GM19035 (cell line): Measurements from ENCODE around the gene B3GNT2.
"Not testable (repeated sequence)": the region's sequence is repeated elsewhere in the genome, so short reads cannot be mapped to it uniquely, and the experiment has no call there.

Source experiments
- ATAC-seq: cut with Tn5 transposase; IDR thresholded peaks from one replicate; pipeline ENCODE4 v1.9.1; 2021; ENCODE audit not compliant: unreplicated experiment

Gene B3GNT2

DNA sequence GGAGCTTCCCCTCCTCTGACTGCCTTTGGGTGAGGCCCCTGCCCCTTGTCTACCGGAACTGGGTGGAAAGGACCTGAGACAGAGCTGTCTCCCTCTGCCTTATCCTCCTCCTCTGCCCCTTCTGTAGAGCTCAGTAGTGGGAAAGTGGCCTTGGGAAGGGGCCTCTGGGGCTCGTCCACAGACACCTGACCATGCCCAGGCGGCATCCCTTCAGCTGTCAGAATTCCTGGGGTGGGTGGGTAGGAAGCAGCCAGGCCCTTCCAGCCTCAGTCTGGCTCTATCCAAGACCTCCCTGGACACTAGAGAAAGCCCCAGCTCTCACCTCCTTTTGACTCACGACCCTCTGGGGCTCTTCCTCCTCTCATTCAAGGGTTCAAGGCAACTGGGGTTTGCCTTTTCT lies 35.6 kb downstream of the B3GNT2 start:
- no peak for ATAC-seq

DNA sequence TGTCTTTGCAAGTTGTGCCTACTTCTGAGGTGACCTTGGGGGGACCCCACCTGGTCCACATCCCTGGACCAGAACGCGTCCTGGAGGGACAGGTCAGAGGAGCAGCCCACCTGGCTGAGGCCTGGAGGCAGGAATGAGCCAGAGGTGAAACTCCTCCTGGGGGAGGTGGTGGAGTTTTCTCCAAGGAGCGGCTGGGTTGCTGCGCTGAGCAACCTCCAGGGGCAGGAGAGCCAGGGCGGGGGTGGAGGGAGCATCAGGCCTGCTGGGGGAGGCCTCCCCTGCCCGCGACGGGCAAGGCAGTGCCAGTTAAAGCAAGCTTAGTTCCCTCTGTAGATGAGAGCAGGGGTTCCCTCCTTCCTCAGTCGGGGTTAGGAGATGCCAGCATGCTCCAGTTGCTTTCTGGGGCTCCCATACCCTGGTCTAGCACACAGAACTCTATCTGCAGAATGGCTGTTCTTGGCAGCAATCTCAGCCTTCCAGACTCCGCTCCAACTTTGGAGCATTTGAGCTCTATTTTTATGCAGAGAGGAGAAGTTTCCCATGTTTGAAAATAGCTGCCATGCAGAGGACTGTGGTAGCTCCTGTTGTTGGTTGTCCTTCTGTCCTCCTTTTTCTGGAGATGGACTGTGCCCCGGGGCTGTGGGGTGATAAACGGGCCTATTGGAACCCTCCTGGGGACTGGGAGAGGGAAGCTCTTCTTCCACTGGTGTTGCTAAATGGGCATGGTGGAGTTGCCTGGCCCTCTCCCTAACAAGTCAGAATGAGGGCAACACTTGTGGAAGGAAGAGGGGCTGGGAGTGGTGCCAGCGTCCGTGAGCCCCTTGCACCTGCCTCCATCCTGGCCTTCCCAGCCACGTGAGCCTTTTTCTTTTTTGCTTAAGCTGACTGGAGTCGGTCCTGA lies 39.1 kb downstream of the B3GNT2 start:
- ATAC-seq = no peak

DNA sequence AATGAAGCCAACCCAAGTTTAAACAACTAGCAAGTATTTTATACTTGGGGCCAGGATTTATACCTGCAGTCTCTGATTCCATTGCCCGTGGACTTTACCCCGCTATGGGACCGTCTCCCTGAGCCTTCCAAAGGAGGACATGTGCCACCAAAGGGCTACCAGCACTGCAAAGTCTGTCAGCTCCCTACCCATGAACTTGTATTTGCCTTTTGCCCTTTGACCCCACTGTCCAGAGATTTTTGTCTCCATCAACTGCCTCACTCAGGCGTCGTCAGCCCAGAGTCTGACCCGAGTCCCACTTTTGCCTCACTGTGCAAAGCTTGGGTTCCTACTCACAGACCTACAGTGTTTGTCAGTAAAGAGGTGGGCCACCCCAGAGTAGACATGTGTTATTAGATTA lies 40.6 kb downstream of the B3GNT2 start:
- no peak for ATAC-seq

DNA sequence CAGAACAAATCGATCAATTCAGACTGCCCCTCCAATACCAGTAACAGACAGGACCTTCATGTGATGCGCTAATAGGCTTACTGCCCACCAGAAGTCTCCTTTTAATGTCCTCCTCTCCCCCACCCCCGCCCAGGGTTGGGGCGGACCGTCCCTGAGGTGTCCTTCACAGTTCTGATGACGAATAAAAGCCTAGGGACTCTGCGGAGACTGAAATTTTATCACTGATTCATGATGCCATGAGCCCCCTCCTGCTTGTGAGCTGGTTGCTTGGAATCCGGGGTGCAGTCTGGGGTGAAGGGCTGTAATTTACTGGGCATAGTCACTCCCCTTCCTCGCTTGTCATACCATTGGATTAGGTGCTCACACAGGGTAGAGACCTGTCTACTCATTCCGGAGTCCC lies 42.3 kb downstream of the B3GNT2 start:
- ATAC-seq = no peak

DNA sequence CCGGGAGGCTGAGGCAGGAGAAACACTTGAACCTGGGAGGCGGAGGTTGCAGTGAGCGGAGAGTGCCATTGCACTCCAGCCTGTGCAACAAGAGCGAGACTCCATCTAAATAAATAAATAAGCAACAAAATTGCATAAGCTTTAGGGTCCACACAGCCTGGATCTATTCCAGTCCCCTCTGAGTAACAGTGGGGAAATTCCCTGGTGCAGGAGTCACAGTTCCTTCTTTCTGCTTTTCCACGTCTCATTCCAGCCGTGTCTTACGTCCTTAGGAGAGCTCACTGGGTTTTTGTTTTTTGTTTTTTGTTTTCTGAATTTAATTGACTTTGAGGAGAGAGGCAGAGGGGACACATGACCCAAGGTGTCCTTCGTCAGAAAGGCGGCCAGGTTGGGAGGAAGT lies 44.6 kb downstream of the B3GNT2 start:
- ATAC-seq = no peak

DNA sequence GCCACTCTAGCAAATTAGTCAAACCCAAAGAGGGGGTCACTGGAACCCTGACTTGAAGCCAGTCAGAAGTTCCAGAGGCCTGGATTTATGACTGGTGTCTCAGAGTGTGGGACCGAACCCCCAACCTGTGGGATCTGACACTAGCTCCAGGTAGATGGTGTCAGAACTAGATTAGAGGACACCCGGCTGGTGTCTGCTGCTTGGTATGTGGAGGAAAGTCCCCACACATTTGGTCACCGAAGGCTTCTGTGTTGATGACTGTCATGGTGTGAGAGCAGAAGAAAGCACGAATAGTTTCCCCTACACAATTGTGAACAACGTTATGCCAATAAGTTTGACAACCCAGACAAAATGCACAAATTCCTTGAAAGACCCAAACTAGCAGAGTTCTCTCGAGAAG lies 48.1 kb downstream of the B3GNT2 start:
- no peak for ATAC-seq

DNA sequence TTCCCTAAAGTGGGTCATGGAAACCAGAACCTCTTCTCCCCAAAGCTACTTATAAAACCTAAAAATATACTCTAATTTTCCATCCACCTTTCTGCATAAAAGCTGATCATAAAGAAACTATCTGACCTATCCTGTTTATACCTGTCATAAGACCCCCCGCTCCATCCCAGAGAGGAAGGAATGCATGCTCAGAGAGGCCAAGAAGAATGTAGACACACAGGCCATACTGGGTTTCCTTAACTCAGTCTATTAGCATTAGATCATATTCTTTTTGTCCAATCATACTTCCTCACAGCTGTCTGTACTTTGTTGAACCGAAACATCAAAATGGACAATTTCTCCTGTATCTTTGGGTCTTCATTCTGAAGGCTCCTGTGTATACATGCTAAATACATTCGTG lies 52.3 kb downstream of the B3GNT2 start:
- ATAC-seq = no peak

DNA sequence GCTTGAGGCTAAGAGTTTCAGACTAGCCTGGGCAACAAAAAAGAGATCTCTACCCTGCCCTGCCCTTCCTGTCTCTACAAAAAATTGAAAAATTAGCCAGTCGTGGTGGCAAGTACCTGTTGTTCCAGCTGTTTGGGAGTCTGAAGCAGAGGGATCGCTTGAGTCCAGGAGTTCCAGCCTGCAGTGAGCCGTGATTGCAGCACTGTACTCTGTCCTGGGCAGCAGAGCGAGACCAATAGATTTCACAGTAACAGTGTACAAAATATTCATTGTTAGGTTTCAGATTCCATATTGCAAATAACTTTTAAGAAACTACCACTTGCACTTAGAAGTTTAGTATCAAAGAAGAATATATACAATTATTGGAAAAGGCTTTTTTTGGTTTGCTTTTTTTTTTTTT lies 54.3 kb downstream of the B3GNT2 start:
- ATAC-seq = no peak

DNA sequence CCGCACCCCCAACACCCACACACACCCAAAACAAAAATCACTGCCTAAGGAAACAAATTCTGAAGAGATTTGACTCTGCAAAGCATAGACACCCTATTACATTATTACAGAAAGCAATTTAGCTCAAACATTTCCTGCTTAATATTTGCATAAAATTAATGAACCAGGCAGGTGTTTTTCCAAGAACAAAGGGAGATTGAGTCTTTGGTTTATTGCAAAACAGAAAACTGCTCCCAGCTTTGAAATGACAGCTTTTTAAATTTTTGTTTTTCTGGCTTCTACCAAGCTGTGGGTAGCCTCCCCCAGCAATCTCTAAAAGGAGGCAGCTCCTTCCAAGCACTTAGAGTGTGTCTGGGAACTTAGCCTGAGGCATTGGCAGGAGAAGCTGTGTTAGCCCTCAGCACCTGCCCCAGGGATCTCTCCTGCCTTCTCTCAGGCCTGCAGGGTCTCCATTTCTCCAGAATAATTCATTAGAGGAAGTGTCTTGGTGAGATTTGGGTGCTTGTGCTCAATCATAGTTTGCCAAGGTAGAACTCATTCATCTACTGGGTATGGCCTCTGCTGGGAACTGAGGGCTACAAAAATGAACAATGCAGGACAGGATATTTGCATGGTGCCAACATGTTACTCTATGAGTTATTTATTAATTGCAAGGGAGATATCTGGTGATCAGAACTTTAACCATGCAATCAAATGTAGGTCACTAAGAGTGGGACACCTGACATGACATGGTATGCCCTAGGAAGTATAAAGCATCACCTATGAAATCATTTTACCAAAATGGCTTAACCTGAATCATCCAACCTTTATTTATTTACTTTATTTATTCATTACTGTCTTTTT lies 58.7 kb downstream of the B3GNT2 start:
- ATAC-seq = no peak

DNA sequence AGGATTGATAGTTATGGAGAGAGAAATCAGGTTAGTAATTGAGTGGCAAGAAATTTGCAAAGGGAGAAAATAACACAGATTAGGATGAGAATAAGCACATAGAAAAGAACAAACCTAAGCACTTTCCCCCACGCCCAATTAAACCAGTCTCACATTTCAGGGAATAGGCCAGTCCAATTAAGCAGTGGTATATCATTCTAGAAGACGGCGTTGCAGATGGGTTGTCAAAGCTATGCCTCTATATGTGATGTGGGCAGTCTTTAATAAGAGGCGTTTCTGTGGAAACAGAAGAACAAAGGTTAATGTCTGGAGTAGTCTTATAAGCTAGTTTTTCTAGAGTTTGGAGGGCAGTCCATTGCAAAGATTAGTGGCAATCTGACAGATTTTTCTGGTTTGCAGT lies 61.6 kb downstream of the B3GNT2 start:
- no peak for ATAC-seq

DNA sequence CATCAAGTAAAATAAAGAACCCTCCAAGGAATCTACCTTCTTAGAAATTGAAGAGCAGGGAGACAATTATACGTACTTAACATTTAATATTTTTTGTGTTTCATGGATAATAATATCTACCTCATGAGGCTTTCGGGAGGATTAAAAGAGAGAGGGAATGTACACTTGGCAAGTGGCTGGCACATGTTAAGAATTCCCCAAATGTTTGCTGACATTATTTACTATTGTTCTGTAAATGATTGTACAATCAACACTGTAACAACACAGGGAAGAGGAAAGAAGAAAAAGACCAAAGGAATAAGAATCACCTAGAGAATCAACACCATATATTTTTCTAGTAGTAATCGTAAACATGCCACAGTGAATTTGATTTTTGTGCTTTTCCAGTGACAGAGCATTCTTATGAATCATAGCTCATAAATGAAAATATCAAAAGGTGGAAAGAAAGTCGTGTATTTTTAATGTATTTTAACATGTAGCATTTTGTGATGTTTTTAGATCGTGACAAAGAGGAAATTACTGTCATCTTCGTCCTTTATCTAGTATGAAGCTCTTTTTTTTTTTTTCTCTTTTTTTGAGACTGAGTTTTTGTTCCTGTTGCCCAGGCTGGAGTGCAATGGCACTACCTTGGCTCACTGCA lies 67.3 kb downstream of the B3GNT2 start:
- no peak for ATAC-seq

DNA sequence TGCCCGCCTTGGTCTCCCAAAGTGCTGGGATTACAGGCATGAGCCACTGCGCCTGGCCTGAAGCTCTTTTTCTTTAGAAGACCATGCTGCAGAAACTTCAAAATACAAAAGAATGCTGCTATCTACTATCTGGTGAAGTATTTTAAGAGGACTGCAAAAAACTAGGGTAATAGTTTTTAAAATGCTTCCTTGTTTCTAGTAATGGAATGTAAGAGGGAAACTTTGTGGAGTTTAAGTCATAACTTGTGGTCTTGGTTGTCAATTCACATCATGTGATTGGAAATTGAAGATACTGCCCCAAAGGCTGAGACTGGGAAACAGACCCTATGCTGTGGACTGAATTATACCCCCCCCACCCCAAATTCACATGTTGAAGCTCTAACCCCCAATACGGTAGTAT lies 68.3 kb downstream of the B3GNT2 start:
- ATAC-seq = no peak

DNA sequence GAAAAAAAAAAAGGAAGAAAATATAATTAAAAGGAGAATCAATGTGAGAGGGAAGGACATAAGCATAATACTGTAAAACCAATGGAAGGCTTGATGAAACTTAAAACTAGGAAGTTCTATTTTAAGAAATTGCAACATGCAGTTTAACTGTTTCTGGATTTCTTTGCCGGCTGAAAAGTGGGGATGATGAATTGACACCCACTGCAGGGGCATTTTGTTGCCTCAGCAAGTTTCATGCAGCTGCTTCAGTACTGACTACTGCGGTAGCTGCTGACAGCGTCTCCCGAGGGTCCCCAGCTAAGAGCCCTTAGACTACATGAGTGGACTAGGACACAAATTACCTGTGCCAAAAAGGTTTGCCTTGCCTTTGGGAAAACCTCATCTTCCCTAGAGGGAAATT lies 69.2 kb downstream of the B3GNT2 start:
- ATAC-seq = no peak

DNA sequence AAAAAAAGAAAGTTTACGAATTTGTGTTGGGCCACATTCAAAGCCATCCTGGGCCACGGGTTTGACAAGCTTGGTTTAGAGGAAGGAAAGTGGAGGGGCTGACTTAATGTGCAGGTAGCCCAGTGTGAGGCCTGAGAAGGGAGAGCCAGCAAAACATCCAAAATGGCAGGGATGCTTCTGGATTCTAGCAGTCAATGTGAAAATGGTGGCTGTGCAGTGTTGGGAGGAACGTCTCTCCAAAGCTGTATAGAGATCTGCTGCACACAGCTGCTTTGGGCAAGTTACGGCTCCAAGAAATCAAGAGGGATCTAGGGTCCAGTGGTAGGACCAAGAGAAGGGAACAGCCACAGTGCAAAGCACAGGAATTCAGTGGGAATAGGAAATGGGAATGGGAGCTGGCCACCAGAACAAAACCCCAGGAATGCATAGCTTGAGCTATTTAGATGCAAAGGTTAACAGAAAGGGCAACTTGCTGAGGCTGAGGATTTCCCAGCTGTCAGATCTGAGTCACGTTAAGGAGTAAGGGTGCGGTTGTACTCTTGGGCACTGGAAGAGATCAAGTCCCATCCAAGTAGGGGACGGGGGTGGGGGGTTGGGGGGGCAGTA lies 70.6 kb downstream of the B3GNT2 start:
- no peak for ATAC-seq

DNA sequence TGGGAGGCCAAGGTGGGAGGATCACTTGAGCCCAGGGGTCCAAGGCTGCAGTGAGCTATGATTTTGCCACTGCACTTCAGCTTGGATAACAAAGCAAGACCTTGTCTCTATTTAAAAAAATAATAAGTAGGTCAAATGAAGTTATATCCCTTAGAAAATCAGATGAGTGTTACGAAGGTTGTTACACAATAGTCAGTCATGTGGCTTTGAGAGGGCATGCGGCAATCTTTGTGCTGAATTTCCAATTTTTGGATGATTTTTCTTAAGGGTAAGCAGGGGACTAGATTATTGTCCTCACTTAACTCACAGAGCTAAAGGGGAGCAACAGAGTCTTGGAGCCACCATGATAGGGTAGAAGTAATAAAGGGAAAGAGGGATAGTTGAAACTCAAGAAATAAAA lies 71.8 kb downstream of the B3GNT2 start:
- ATAC-seq = no peak

DNA sequence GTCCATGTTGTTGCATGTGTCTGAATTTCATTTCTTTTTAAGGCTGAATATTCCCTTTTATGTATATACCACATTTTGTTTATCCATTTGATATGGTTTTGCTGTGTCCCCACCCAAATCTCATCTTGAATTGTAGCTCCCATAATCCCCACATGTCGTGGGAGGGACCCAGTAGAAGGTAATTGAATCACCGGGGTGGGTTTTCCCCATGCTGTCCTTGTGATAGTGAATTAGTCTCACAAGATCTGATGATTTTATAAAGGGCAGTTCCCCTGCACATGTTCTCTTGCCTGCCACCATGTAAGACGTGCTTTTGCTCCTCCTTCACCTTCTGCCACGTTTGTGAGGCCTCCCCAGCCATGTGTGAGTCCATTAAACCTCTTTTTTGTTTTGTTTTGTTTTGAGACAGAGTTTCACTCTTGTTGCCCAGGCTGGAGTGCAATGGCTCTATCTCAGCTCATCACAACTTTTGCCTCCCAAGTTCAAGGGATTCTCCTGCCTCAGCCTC lies 72.8 kb downstream of the B3GNT2 start:
- not testable (repeated sequence) for ATAC-seq

DNA sequence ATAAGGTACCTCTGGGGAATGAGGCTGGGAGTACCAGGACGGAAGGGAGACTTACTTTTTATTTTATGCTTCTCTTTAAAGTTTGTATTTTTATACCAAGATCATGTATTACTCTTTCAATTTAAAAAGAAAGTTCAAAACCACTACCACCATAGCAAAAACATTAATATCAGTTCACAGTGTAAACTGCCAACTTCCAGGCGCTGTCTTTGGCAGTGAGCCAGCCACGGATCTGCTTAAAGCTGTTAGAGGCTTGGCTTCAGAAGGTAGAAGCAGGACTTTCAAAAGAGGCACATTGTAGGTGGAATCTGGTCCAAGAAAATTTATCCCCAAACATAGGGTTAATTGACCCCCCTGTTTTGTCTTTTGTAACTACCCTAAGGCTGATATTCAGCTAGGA lies 74.8 kb downstream of the B3GNT2 start:
- ATAC-seq = no peak
